ENCODE data around the gene RBMS1.

- TF ChIP-seq RAD21 (conservative IDR thresholded peaks at IDR 0.05 in 1 of 2, IDR thresholded peaks at IDR 0.05 in 1 of 2): no peak
- no peak for TF ChIP-seq CTCF (IDR thresholded peaks at IDR 0.05)
- TF ChIP-seq PBX3 (IDR thresholded peaks at IDR 0.05): no peak
These were observed 209.9 kb downstream of the RBMS1 start for GRCh38 chr2:160283675-160284074.
